Fibroblast of skin of left quadriceps (primary cell): ENCODE measurements around the gene CPAMD8.

Experiments used
- DNase-seq, 2 experiments: peaks; one replicate each; pipeline ENCODE4 v3.0.0-alpha.2; 2013; ENCODE audit warnings: low read depth in 2 of 2

Gene CPAMD8

GRCh38 chr19:16892868-16893685, 133.5 kb downstream of the CPAMD8 start:
- no peak for DNase-seq

DNA sequence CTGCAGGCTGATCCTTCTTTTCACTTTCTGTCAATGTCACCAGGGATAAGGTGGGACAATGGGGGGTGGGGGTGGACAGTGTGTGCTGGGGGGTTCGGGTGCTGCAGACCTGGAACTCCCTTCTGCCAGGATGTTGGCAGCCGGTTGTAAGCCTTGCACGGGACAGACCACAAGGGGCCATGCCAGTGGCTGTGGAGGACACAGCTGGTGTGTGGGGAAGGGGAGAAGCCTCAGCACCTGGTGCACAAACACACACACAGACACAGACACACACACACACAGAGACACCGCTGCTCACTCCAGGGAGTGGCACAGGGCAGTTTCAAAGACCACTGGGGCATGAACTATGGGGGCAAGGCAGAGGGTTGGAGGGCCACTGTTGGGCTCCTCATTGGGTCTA, 134.2 kb downstream of the CPAMD8 start:
- no peak for DNase-seq

GRCh38 chr19:16891696-16892382, 134.8 kb downstream of the CPAMD8 start:
- no peak for DNase-seq

DNA sequence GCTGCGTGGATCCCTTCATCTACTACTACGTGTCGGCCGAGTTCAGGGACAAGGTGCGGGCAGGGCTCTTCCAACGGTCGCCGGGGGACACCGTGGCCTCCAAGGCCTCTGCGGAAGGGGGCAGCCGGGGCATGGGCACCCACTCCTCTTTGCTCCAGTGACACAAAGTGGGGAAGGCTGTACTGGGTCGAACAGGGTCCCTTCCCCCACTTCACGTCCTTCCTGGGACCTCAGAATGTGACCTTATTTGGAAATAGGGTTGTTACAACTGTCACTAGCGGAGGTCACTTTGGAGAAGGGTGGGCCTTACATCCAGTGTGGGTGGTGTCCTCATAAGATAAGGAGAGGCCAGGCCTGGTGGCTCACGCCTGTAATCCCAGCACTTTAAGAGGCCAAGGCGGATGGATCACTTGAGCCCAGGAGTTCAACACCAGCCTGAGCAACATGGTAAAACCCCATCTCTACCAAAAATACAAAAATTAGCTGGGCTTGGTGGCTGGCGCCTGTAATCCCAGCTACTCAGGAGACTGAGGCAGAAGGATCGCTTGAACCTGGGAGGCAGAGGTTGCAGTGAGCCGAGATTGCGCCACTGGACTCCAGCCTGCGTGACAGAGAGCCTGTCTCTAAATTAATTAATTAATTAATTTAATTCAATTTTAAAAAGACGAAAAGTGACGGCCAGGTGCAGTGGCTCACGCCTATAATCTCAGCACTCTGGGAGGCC, 136.0 kb downstream of the CPAMD8 start:
- DNase-seq, result no peak

- DNase-seq, result no peak
Measured at GRCh38 chr19:16889883-16890460, 136.6 kb downstream of the CPAMD8 start.

GRCh38 chr19:16889366-16889882, 137.2 kb downstream of the CPAMD8 start:
- no peak for DNase-seq

DNA sequence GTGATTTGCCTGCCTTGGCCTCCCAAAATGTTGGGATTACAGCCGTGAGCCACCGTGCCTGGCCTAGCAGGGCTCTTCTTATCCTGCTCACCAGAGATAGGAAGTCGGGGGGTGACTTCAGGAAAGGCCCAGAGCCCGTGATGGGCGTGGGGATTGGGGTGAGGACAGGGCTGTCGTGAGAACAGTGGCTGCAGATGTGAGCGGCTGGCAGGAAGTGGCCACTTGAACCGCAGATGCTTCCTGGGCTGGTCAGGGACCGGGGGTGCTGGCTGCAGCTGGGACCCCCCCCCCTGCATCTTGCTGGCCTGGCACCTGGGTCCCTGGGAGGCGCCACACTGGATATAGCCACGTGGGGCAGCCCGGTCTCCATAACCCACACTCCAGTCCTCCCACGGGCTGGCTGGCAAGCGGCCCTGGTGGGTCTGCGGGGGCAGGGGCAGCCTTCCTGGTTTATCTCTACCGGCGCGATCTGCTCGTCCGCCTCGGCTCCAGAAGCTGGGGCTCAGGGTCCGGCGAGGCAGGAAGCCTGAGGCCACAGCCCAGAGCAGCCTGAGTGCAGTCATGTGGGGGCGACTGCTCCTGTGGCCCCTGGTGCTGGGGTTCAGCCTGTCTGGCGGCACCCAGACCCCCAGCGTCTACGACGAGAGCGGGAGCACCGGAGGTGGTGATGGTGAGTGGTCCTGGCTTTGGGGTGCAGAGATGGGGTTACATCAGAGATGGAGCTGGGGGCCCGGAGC, 137.8 kb downstream of the CPAMD8 start, which contains the start of gene F2RL3:
F2RL3 (plus strand) TSS at position 371 of the 737 bp plus-strand sequence; CDS start at position 562, 191 bp downstream.
- DNase-seq, result no peak

DNA sequence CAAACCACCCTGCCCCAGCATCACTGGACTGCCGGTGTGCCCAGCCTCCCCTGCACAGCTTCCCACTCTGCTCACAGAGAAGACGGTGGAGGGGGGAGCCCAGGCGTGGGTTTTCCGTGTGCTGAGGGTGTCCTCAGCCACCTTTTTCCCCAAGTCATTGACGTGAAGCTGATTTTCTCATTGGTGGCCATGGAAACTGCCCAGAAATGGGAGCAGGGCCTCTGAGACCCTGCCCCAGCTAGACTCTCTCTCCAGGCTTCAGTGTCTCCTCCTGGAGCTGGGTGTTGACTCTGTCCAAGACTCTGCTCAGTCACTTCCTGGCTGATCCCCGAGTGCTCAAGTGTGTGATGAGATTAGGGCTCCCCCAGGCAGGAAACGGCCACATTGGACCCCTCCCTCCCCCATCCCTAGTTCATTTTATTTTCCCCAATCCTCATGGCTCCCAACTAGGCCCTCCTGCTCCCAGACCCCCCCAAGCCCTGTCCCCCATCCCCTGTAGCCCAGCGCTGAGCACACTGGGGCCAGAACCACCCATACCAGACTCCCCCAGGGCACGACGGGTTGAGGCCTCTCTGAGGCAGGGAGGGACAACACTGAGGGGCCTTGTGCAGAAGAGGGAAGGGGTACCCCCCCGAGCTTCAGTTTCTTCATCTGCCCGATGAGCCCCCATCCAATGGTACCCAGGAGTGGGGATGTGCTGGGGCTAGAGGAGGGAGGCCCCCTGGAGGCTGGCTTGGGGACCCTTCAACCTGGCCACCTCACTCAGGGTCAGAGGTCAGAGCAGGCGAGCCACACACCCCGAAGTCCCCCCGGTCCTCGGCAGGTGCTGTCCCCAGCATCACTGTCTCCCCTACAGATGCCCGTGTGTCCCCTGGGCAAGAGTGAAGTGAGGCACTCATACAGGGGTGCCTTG, 139.0 kb downstream of the CPAMD8 start:
- no peak for DNase-seq

- DNase-seq, result no peak
Measured at GRCh38 chr19:16886305-16886880, 140.2 kb downstream of the CPAMD8 start.

GRCh38 chr19:16885166-16885565, 141.4 kb downstream of the CPAMD8 start:
- no peak for DNase-seq

DNA sequence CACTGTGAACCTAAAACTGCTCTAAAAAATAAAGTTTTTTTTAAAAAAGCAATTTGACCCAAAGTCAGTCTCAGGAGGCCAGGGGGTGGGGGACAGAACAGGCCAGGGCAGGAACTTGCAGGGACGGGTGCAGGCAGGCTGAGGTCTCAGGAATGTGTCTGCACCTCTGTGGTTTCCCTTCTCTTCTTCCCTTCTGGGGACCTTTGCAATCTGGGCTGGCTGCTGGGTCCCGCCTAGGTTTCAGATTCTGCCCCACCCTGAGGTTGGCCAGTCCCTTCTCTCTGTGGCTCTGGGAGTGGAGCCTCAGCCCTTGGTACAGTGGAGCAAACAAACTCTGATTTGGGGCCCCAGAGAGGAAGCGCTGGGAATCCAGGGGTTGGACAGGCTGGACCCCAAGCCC, 143.1 kb downstream of the CPAMD8 start:
- DNase-seq, result no peak

DNA sequence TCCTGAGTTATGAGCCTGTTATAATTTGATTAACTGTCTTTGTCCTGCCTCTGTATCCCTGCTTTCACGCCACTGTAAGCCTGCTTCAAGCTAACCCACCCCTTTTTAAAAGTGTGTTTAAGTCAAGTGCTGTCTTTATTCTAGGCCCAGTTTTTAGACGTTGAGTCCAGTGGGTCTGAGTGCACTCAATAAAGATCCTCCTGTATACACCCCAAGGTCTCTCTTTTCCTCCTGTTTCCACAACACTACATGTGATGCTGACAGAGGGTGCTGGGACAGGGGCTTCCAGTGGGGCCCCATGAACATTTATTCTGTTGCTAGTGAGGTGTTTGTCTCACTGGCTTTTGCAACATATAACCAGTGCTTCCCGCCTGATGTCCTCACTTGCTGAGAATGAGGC, 144.5 kb downstream of the CPAMD8 start:
- no peak for DNase-seq

- DNase-seq, result no peak
Measured at GRCh38 chr19:16880884-16881554, 145.6 kb downstream of the CPAMD8 start.

DNA sequence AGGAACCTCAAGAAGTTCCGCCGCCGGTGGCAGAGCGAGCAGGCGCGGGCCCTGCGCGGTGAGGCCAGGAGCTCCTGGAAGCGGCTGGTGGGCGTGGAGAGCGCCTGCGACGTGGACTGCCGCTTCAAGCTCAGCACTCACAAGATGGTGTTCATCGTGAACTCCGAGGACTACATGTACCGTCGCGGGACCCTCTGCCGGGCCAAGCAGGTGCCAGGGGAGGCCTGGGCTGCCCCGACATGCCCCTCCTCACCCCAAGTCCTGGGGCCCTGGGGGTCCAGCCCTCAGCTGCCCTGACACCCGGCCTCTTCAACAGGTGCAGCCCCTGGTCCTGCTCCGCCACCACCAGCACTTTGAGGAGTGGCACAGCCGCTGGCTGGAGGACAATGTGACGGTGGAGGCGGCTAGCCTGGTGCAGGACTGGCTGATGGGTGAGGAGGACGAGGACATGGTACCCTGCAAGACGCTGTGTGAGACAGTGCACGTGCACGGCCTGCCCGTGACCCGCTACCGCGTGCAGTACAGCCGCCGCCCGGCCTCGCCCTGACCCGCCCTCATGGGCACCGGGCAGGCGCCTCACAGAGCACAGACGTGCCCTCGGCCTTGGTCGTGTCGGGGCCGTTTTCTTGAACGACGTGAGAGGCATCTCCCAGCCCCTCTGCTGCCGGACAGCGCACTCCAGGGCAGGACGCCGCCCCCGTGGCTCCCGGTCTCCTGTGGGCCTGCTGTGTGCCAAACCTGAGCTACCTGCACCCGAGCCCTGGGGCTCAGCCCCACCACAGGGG, 148.2 kb downstream of the CPAMD8 start:
- no peak for DNase-seq

DNA sequence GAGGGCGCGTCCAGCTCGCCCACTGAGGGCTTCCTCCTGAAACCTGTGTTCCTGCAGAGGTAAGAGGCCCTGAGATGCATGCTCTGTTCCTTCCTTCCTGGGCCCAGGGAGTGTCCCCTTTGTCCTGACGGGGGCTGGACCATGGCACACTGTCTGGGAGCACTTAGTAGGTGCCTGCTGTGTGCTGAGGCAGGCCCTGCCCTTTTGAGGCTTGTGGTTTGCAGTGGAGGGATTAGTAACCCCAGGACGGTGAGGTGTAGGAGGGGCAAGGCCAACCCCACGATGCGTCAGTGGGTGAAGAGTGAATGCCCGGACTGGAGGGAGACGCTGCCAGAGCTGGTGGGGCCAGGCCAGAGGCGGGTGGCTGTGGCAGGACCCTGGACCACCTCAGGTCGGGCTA, 149.0 kb downstream of the CPAMD8 start:
- DNase-seq, result no peak

DNA sequence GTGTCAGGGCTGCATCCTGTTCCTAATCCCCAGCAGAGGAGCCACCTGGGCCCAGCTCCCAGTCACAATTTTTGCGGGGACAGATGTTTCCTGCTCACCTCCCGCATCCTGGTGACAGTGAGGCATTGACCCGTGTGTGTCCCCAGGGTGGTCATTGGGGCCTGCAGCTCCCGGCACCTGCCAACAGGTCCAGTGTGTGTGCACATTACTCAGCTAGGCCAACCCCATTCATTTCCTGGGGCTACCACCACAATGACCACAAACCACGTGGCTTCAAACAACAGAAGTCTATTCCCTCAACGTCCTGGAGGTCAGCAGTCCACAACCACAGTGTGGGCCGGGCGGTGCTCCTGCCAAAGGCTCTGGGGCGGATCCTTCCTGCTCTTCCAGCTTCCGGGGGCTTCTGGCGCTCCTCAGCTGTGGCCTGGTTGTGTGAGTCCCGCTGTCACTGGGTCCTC, 149.7 kb downstream of the CPAMD8 start:
- no peak for DNase-seq

DNA sequence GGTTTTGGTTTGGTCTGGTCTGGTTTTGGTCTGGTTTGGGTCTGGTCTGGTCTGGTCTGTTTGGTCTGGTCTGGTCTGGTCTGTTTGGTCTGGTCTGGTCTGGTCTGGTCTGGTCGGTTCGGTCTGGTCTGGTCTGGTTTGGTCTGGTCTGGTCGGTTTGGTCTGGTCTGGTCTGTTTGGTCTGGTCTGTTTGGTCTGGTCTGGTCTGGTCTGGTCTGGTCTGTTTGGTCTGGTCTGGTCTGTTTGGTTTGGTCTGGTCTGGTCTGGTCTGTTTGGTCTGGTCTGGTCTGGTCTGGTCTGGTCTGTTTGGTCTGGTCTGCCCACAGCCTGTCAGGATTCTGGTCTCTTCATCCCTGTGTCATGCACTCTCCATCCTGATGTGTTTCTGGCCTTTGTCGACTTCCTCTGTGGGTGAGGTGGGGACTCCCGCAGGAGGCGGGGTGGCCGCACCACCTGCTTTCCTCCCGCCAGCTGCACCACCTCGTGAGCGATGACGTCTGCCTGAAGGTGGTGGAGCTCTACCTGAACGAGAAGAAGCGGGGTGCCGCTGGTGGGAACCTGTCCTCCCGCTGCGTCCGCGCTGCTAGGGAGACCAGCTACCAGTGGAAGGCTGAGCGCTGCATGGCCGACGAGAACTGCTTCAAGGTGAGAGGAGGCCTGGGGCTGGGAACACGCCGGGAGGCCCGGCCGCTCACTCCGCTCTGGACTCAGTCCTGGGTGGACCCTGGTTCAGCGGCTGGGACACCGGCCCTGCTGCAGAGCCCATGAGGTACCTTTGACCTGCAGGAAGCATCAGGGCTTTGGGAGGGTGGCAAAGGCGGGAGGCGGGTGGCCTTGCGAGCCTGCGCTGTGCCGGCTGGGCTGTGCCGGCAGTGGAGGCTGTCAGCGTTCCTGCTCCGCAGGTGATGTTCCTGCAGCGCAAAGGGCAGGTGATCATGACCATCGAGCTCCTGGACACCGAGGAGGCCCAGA, 150.7 kb downstream of the CPAMD8 start:
- DNase-seq, result no peak
